B cell (primary cell): ENCODE measurements around the gene FBXO34. TPM values are rescaled to one million over a fixed set of nuclear protein-coding genes. Genes with fewer than 3 reads are reported as not detected.

Source experiments
- ATAC-seq: fragments of 200-7000 bp; cut with Tn5 transposase; one replicate; pipeline ENCODE4 v1.10.0; 2021; ENCODE audit warnings: low read depth, mild to moderate bottlenecking, moderate number of reproducible peaks, moderate library complexity
- CTCF ChIA-PET: fragments of 350-600 bp; sonication (Branson Sonifier 250); formaldehyde crosslinking; loops from one replicate; lab custom pipeline; 2021; ENCODE audit warnings: antibody characterized with exemption, inconsistent platforms; lab: Charles Lee
- POLR2A ChIA-PET: fragments of 350-600 bp; sonication (Branson Sonifier 250); formaldehyde crosslinking; loops from one replicate; lab custom pipeline; 2021; ENCODE audit warnings: antibody characterized with exemption; lab: Charles Lee
- DNase-seq: peaks from one replicate; pipeline ENCODE4 v3.0.0; 2013
- H2AFZ ChIP-seq: 2 replicates; pipeline ENCODE4 v1.6.1; 2012; ENCODE audit warnings: mild to moderate bottlenecking, low read depth, low read length; ENCODE audit not compliant: insufficient read depth, poor library complexity, severe bottlenecking
- H3K27ac ChIP-seq, 2 donors: 1 replicate in 1 of 2; 2 replicates in 1 of 2; pipeline ENCODE4 v1.5.1; 2012 to 2013; ENCODE audit warnings: low read length in 2 of 2, mild to moderate bottlenecking in 2 of 2, moderate library complexity in 1 of 2
- H3K27me3 ChIP-seq, 4 experiments: fragments of 200-600 bp in 1 of 4; sonication (generic) in 1 of 4; replicated peaks in 1 of 4; 1 replicate in 2 of 4; 2 replicates in 2 of 4; pipeline versions ENCODE4 v1.6.1 to v1.7.0; 2013 to 2016; ENCODE audit warnings: low read length in 3 of 4, mild to moderate bottlenecking in 2 of 4, mixed read lengths in 1 of 4, moderate library complexity in 1 of 4; ENCODE audit not compliant: insufficient read depth in 4 of 4, control insufficient read depth in 3 of 4; ENCODE audit errors: control extremely low read depth in 1 of 4
- H3K36me3 ChIP-seq, 2 experiments: replicated peaks in 1 of 2; 1 replicate in 1 of 2; 2 replicates in 1 of 2; pipeline versions ENCODE4 v1.6.1 to v1.7.1; 2013; ENCODE audit warnings: low read length in 1 of 2; ENCODE audit not compliant: insufficient read depth in 2 of 2, control insufficient read depth in 1 of 2; ENCODE audit errors: control extremely low read depth in 1 of 2, extremely low read depth in 1 of 2
- H3K4me1 ChIP-seq, 2 donors: fragments of 200-600 bp in 1 of 2; sonication (generic) in 1 of 2; 1 replicate in 1 of 2; 2 replicates in 1 of 2; pipeline versions ENCODE4 v1.5.1 to v1.6.1; 2013 to 2017; ENCODE audit warnings: low read length in 2 of 2; ENCODE audit not compliant: control insufficient read depth in 2 of 2, insufficient read depth in 2 of 2
- H3K4me2 ChIP-seq: replicated peaks from 2 replicates; pipeline ENCODE3; 2012; ENCODE audit warnings: mild to moderate bottlenecking, low read depth, low read length; ENCODE audit not compliant: poor library complexity, severe bottlenecking
- H3K4me3 ChIP-seq, 5 experiments: fragments of 200-600 bp in 1 of 5; sonication (generic) in 1 of 5; 1 replicate in 3 of 5; 2 replicates in 2 of 5; pipeline versions ENCODE4 v1.5.1 to v1.7.0; 2011 to 2016; ENCODE audit warnings: low read length in 4 of 5, mild to moderate bottlenecking in 4 of 5, low read depth in 2 of 5, control low read depth in 1 of 5, moderate library complexity in 1 of 5; ENCODE audit not compliant: insufficient read depth in 1 of 5; ENCODE audit errors: control extremely low read depth in 1 of 5, extremely low read depth in 1 of 5
- H3K79me2 ChIP-seq: fragments of 200-600 bp; sonication (generic); one replicate; pipeline ENCODE4 v1.6.0; 2016; ENCODE audit warnings: low read length; ENCODE audit not compliant: control insufficient read depth, insufficient read depth
- H3K9ac ChIP-seq: fragments of 200-600 bp; sonication (generic); 2 replicates; pipeline ENCODE4 v1.6.1; 2017; ENCODE audit warnings: mild to moderate bottlenecking, low read length, moderate library complexity
- H3K9me3 ChIP-seq, 3 donors: one replicate each; pipeline versions ENCODE4 v1.6.1 to v1.7.1; 2013; ENCODE audit warnings: low read length in 2 of 3; ENCODE audit not compliant: control insufficient read depth in 2 of 3, insufficient read depth in 1 of 3; ENCODE audit errors: control extremely low read depth in 1 of 3
- H4K20me1 ChIP-seq: 2 replicates; pipeline ENCODE4 v1.6.0; 2012; ENCODE audit warnings: mild to moderate bottlenecking, low read length; ENCODE audit not compliant: insufficient read depth, control insufficient read depth, poor library complexity, severe bottlenecking
- H3K27ac Mint-ChIP-seq: one replicate; pipeline ENCODE4 v1.8.0; 2021; ENCODE audit warnings: mixed read lengths
- H3K27me3 Mint-ChIP-seq: one replicate; pipeline ENCODE4 v1.8.0; 2021; ENCODE audit warnings: mixed read lengths
- H3K4me1 Mint-ChIP-seq: one replicate; pipeline ENCODE4 v1.8.0; 2021; ENCODE audit warnings: mixed read lengths
- H3K4me3 Mint-ChIP-seq: one replicate; pipeline ENCODE4 v1.8.0; 2021; ENCODE audit warnings: mixed read lengths
- H3K9me3 Mint-ChIP-seq: one replicate; pipeline ENCODE4 v1.8.0; 2022; ENCODE audit warnings: mixed read lengths; ENCODE audit not compliant: insufficient read depth
- CTCF ChIP-seq: fragments of 200-600 bp; IDR thresholded peaks from one replicate; pipeline ENCODE4 v1.8.0; 2022; ENCODE audit warnings: antibody characterized with exemption, mild to moderate bottlenecking
- EZH2 ChIP-seq: IDR thresholded peaks from 2 replicates; pipeline ENCODE4 v1.6.1; 2012; ENCODE audit warnings: borderline replicate concordance, low read depth, mild to moderate bottlenecking, moderate library complexity, low read length; ENCODE audit not compliant: insufficient read depth, poor library complexity, severe bottlenecking
- WGBS: methylation state at CpG from one replicate; pipeline ENCODE4 v1.1.5; 2013; ENCODE audit warnings: missing lambda C conversion rate; ENCODE audit not compliant: insufficient coverage; 5-methylcytosine and 5-hydroxymethylcytosine counted together
- intact Hi-C: fragments of 100-400 bp; cut with micrococcal nuclease; formaldehyde crosslinking; loops from one replicate; pipeline ENCODE4 v1.10.0; 2022
- polyA plus RNA-seq: library from polyadenylated mRNA; depleted of rRNA; stranded (reverse); fragments of >200 nt; gene quantifications from 2 replicates; pipeline ENCODE4 v1.2.3, GENCODE V29; 2012
- total RNA-seq, 2 donors: library from RNA; stranded (reverse); fragments of 120-200 nt in 1 of 2; gene quantifications; 1 replicate in 1 of 2; 2 replicates in 1 of 2; pipeline versions ENCODE4 v1.2.3 to v1.2.4, GENCODE V29; 2013 to 2022

Gene FBXO34
- total and polyA plus RNA-seq, 2 donors (not counting 1 experiment from before 2014, with no cell fraction given), result 8.1 to 27.5 TPM

- H3K27ac ChIP-seq, result peak overlapping the region in 1 of 2 donors; percentile 75
- no peak overlapping the region for H3K27ac Mint-ChIP-seq
Measured at GRCh38 chr14:55276736-55277135, 5.5 kb downstream of the FBXO34 start.

More at GRCh38 chr14:55276736-55277135, 5.5 kb downstream of the FBXO34 start:
- no peaks in the 10 kb centered on the region for H3K27me3 ChIP-seq
- peaks cover 28 to 29% of the 10 kb centered on the region in 2 donors for H3K4me1 ChIP-seq
- no peak overlapping the region for H3K9ac ChIP-seq
- H2AFZ ChIP-seq, result no peak overlapping the region
- H3K4me3 Mint-ChIP-seq, result no peak overlapping the region
- ATAC-seq (no peak), DNase-seq (no peak)
- intact Hi-C loops, result no loop called here
- POLR2A ChIA-PET, result no interaction called here
- H3K9me3 ChIP-seq, result no peaks in the 10 kb centered on the region
- H3K4me2 ChIP-seq, result no peak overlapping the region
- H3K36me3 ChIP-seq, result peaks cover 1 to 5% of the 10 kb centered on the region in 2 experiments
- peaks cover 61% of the 10 kb centered on the region for H3K4me1 Mint-ChIP-seq
- CTCF ChIA-PET, result interaction anchor here (1.4 kb wide), 1 partner anchor 78 kb away, joined by 4 read pairs; no protein-coding TSS in a partner anchor
- H3K27me3 Mint-ChIP-seq, result no peaks in the 10 kb centered on the region
- no peaks in the 10 kb centered on the region for H3K9me3 Mint-ChIP-seq
- H3K79me2 ChIP-seq, result peaks cover 97% of the 10 kb centered on the region
- no peak overlapping the region for H3K4me3 ChIP-seq
- H4K20me1 ChIP-seq, result peaks cover 22% of the 10 kb centered on the region
- no CpG with 5 or more reads among the region's 3 CpGs for WGBS
- no peak for TF ChIP-seq CTCF
- TF ChIP-seq EZH2, result no peak
